HS-5 (cell line): ENCODE measurements around the gene MACO1.
"Not testable (repeated sequence)": the region's sequence is repeated elsewhere in the genome, so short reads cannot be mapped to it uniquely, and the experiment has no call there.

Source experiments
- DNase-seq: peaks from one replicate; pipeline ENCODE4 v3.0.0-alpha.2; 2012; ENCODE audit warnings: low read depth

MACO1 gene

GRCh38 chr1:25458541-25459298, 28.0 kb downstream of the MACO1 start:
- no peak for DNase-seq

- DNase-seq: no peak
Measured at GRCh38 chr1:25460020-25460419, 29.3 kb downstream of the MACO1 start.

GRCh38 chr1:25460816-25461215, 30.1 kb downstream of the MACO1 start:
- not testable (repeated sequence) for DNase-seq

- no peak for DNase-seq
Measured at GRCh38 chr1:25461849-25462248, 31.2 kb downstream of the MACO1 start.

- DNase-seq: no peak
Measured at GRCh38 chr1:25462732-25463131, 32.0 kb downstream of the MACO1 start.

- DNase-seq: no peak
Measured at GRCh38 chr1:25467193-25467592, 36.5 kb downstream of the MACO1 start.

GRCh38 chr1:25467616-25468015, 36.9 kb downstream of the MACO1 start:
- no peak for DNase-seq

- no peak for DNase-seq
Measured at GRCh38 chr1:25468033-25468432, 37.3 kb downstream of the MACO1 start.

- DNase-seq: peak; percentile 82
Measured at GRCh38 chr1:25469177-25469576, 38.5 kb downstream of the MACO1 start.

- no peak for DNase-seq
Measured at GRCh38 chr1:25472471-25472870, 41.8 kb downstream of the MACO1 start.

- DNase-seq: no peak
Measured at GRCh38 chr1:25473653-25474225, 43.0 kb downstream of the MACO1 start.

- DNase-seq: no peak
Measured at GRCh38 chr1:25474439-25475047, 43.8 kb downstream of the MACO1 start.

- DNase-seq: no peak
Measured at GRCh38 chr1:25476186-25477097, 45.7 kb downstream of the MACO1 start.

GRCh38 chr1:25477448-25478034, 46.8 kb downstream of the MACO1 start:
- DNase-seq: no peak

- DNase-seq: no peak
Measured at GRCh38 chr1:25478633-25479032, 47.9 kb downstream of the MACO1 start.

- DNase-seq: no peak
Measured at GRCh38 chr1:25481625-25482024, 50.9 kb downstream of the MACO1 start.

GRCh38 chr1:25482211-25482610, 51.5 kb downstream of the MACO1 start:
- DNase-seq: no peak

GRCh38 chr1:25484096-25484495, 53.4 kb downstream of the MACO1 start:
- DNase-seq: no peak

GRCh38 chr1:25484533-25484932, 53.8 kb downstream of the MACO1 start:
- DNase-seq: no peak

GRCh38 chr1:25485536-25486411, 55.1 kb downstream of the MACO1 start:
- DNase-seq: no peak

GRCh38 chr1:25486602-25487001, 55.9 kb downstream of the MACO1 start:
- DNase-seq: no peak
